Measurements from ENCODE around the gene ANKH. TPM values are rescaled to one million over a fixed set of nuclear protein-coding genes. Genes with fewer than 3 reads are reported as not detected.

The ANKH gene
- total RNA-seq, 1 experiment from 2014 or later, result 65.2 TPM

GRCh38 chr5:14894748-14895147 is 23.2 kb upstream of the ANKH start (continued):
- TF ChIP-seq CTCF (IDR thresholded peaks at IDR 0.05 in 2 of 3, conservative IDR thresholded peaks at IDR 0.05 in 1 of 3; ENCODE audit: borderline replicate concordance in 1 of 3, insufficient read depth in 1 of 3, low read depth in 2 of 3, low read length in 2 of 3) (no peak), YY1 (IDR thresholded peaks at IDR 0.05; ENCODE audit: extremely low read depth, insufficient replicate concordance, low read depth, low read length) (no peak), ZBTB33 (IDR thresholded peaks at IDR 0.05; ENCODE audit: extremely low read depth, insufficient replicate concordance, low read length) (no peak), MAX (IDR thresholded peaks at IDR 0.05) (no peak), ATF3 (IDR thresholded peaks at IDR 0.05) (no peak), JUND (IDR thresholded peaks at IDR 0.05) (no peak)

GRCh38 chr5:14893381-14893780 is 21.8 kb upstream of the ANKH start:
- CTCF ChIA-PET, result no interaction called here
- Histone ChIP-seq H3K9me3 (ENCODE audit: control insufficient read depth in 1 of 2, insufficient read depth in 1 of 2, low read depth in 1 of 2, low read length in 2 of 2) (no peaks in the 10 kb centered on the region), H4K20me1 (ENCODE audit: insufficient read depth) (no peaks in the 10 kb centered on the region), H2AFZ (ENCODE audit: low read depth, low read length, poor library complexity, severe bottlenecking) (no peak overlapping the region), H3K4me2 (ENCODE audit: low read length) (no peak overlapping the region), H3K36me3 (ENCODE audit: control insufficient read depth in 1 of 2, insufficient read depth in 2 of 2, low read length in 2 of 2) (no peaks in the 10 kb centered on the region), H3K27me3 (ENCODE audit: insufficient read depth, low read length) (no peaks in the 10 kb centered on the region), H3K79me2 (ENCODE audit: insufficient read depth, low read length) (no peaks in the 10 kb centered on the region), H3K9me2 (ENCODE audit: insufficient read depth) (no peaks in the 10 kb centered on the region), H3K9ac (ENCODE audit: low read length) (no peak overlapping the region), H3K27ac (ENCODE audit: low read depth, low read length) (no peak overlapping the region), H3K4me1 (ENCODE audit: control insufficient read depth in 1 of 2, insufficient read depth in 2 of 2, low read length in 2 of 2) (no peaks in the 10 kb centered on the region), H3K4me3 (replicated peaks in 1 of 2; ENCODE audit: low read depth in 1 of 2, low read length in 2 of 2) (no peak overlapping the region)
- ATAC-seq (no peak), DNase-seq (ENCODE audit: low read depth, low spot score) (no peak)
- intact Hi-C loops (cut with micrococcal nuclease), result no loop called here
- BruUV-seq (replicated peaks), result no TSS peak
- TF ChIP-seq EGR1 (IDR thresholded peaks at IDR 0.05; ENCODE audit: low read depth) (no peak), CTCF (IDR thresholded peaks at IDR 0.05 in 2 of 3, conservative IDR thresholded peaks at IDR 0.05 in 1 of 3; ENCODE audit: borderline replicate concordance in 1 of 3, insufficient read depth in 1 of 3, low read depth in 2 of 3, low read length in 2 of 3) (no peak), POLR2A (IDR thresholded peaks at IDR 0.05; ENCODE audit: borderline replicate concordance, extremely low read depth, insufficient read depth, insufficient read length) (no peak), RAD21 (IDR thresholded peaks at IDR 0.05; ENCODE audit: low read depth) (no peak), ELF1 (IDR thresholded peaks at IDR 0.05; ENCODE audit: borderline replicate concordance, low read depth) (no peak)
- RAD21 ChIA-PET (ENCODE audit: low non-redundant PET in 1 of 2, low total read pairs in 2 of 2, uncharacterized antibody in 2 of 2, unreplicated experiment in 2 of 2), result no interaction called here
- POLR2A ChIA-PET, result no interaction called here
